AG04450 (cell line): Measurements from ENCODE around the gene PABPN1. TPM values are rescaled to one million over a fixed set of nuclear protein-coding genes. Genes with fewer than 3 reads are reported as not detected.
A peak's percentile ranks its signal among the peaks of the same experiment; 100 is the strongest.
"Not testable (repeated sequence)": the region's sequence is repeated elsewhere in the genome, so short reads cannot be mapped to it uniquely, and the experiment has no call there.

Experiments
- CTCF ChIA-PET: fragments of 300-600, 350-600 bp; formaldehyde crosslinking; extraction: SDS; loops from one replicate; lab custom pipeline; 2022; ENCODE audit warnings: antibody characterized with exemption, inconsistent platforms; lab: Charles Lee
- POLR2A ChIA-PET: fragments of 350-600 bp; formaldehyde crosslinking; extraction: SDS; loops from one replicate; lab custom pipeline; 2021; ENCODE audit warnings: antibody characterized with exemption, inconsistent platforms; lab: Yijun Ruan, JAX
- DNase-seq: peaks from one replicate; pipeline ENCODE4 v3.0.0-alpha.2; 2011; ENCODE audit warnings: low read depth, low spot score
- H3K27ac ChIP-seq: one replicate; pipeline ENCODE4 v1.5.1; 2012; ENCODE audit warnings: low read depth, low read length, control low read depth
- H3K27me3 ChIP-seq: one replicate; pipeline ENCODE4 v1.6.0; 2012; ENCODE audit warnings: low read length; ENCODE audit not compliant: control insufficient read depth, insufficient read depth
- H3K4me3 ChIP-seq: 2 replicates; pipeline ENCODE4 v1.5.1; 2011; ENCODE audit warnings: mild to moderate bottlenecking, low read depth, low read length, control low read depth
- H3K9me3 ChIP-seq: 2 replicates; pipeline ENCODE4 v1.5.1; 2012; ENCODE audit warnings: low read length; ENCODE audit not compliant: control insufficient read depth, insufficient read depth
- CTCF ChIP-seq: IDR thresholded peaks from 2 replicates; pipeline ENCODE4 v1.5.1; 2011; ENCODE audit warnings: low read depth, low read length, control low read depth, inconsistent platforms
- polyA minus RNA-seq: library from RNA; depleted of rRNA, polyadenylated mRNA; stranded (reverse); fragments of >200 nt; gene quantifications from 2 replicates; pipeline ENCODE4 v1.2.3, GENCODE V29; 2011; rRNA and poly(A)+ RNA removed
- polyA plus RNA-seq: library from polyadenylated mRNA; depleted of rRNA; stranded (reverse); fragments of >200 nt; gene quantifications from 2 replicates; pipeline ENCODE4 v1.2.3, GENCODE V29; 2011; rRNA removed

PABPN1 gene, protein sequence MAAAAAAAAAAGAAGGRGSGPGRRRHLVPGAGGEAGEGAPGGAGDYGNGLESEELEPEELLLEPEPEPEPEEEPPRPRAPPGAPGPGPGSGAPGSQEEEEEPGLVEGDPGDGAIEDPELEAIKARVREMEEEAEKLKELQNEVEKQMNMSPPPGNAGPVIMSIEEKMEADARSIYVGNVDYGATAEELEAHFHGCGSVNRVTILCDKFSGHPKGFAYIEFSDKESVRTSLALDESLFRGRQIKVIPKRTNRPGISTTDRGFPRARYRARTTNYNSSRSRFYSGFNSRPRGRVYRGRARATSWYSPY
- polyA plus RNA-seq (174 and 182 TPM in 2 replicates), polyA minus RNA-seq (69.7 and 73.5 TPM in 2 replicates)

GRCh38 chr14:23320584-23321571 is at the start of gene PABPN1:
TSS of gene PABPN1 (plus strand) at chr14:23321457. CDS start at chr14:23321470, 13 bp downstream.
- H3K27me3 ChIP-seq: no peaks in the 10 kb centered on the region
- H3K9me3 ChIP-seq: no peaks in the 10 kb centered on the region
- peak within 1 kb of the TSS; percentile 93 for H3K27ac ChIP-seq
- ChIA-PET POLR2A (interaction anchor here (0.6 to 3.2 kb wide), 9 partner anchors 9 to 338 kb away, joined by 3 to 54 read pairs (median 6); partner anchors contain the start of genes ACIN1, AJUBA, BCL2L2 and C14orf119), CTCF (interaction anchor here (0.6 to 8.8 kb wide), 11 partner anchors 15 to 252 kb away, joined by 3 to 138 read pairs (median 4); partner anchors contain the start of genes AP1G2, PPP1R3E and SLC22A17)
- TF ChIP-seq CTCF: no peak
- DNase-seq: peak; percentile 99
- H3K4me3 ChIP-seq: peak within 1 kb of the TSS; percentile 78

DNA sequence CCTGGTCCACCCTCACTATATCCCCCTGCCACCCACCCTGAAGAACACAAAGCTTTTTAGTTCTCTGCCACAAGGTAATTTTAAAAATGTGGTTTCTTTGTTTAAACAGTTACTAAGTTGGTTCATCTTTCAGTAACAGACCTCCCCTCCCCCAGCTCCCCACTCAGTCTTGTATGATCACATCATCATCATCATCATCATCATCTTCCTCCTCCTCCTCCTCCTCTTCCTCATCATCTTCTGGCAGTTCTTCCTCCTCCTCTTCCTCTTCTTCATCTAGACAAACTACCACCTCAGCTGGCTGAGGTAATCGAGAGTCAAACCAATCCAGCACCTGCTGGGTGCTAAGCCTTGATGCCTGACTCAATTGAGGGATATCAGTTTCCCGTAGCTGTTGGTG is 45.8 kb upstream of the PABPN1 start:
- POLR2A ChIA-PET: no interaction called here
- Histone ChIP-seq H3K4me3 (no peak overlapping the region), H3K27ac (no peak overlapping the region), H3K27me3 (no peaks in the 10 kb centered on the region), H3K9me3 (no peaks in the 10 kb centered on the region)
- CTCF ChIA-PET: interaction anchor here (1.1 kb wide), 2 partner anchors 104 to 154 kb away, joined by 3 read pairs; no protein-coding TSS in a partner anchor
- no peak for DNase-seq
- no peak for TF ChIP-seq CTCF

DNA sequence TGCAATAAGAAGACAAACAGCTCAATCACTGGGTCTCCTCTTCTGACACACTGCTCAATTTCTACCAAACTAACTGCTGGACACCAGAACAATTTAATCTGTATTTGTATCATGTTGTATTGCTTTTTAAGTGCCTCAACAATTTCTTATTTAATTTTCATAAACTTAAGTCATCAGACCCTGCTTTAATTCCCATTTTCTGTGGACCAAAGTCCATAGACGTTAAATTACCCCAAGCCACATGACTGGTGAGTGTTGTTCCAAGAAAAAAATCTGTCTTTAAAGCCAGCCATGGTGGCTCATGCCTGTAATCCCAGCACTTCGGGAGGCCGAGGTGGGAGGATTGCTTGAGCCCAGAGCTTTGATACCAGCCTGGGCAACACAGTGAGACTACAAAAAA is 44.1 kb upstream of the PABPN1 start:
- POLR2A ChIA-PET: interaction anchor here (0.5 to 0.6 kb wide), 2 partner anchors 92 to 136 kb away, joined by 3 read pairs; no protein-coding TSS in a partner anchor
- Histone ChIP-seq H3K4me3 (no peak overlapping the region), H3K9me3 (no peaks in the 10 kb centered on the region), H3K27me3 (no peaks in the 10 kb centered on the region), H3K27ac (no peak overlapping the region)
- CTCF ChIA-PET: interaction anchor here (1.2 to 1.8 kb wide), 3 partner anchors 17 to 157 kb away, joined by 3 to 9 read pairs (median 7); no protein-coding TSS in a partner anchor
- DNase-seq: no peak
- TF ChIP-seq CTCF: no peak

GRCh38 chr14:23277928-23278327 is 43.3 kb upstream of the PABPN1 start:
- POLR2A ChIA-PET, H3K27ac ChIP-seq, H3K27me3 ChIP-seq, H3K9me3 ChIP-seq, H3K4me3 ChIP-seq, DNase-seq: not testable (repeated sequence)
- CTCF ChIA-PET: interaction anchor here (0.6 to 1.8 kb wide), 4 partner anchors 18 to 29 kb away, joined by 3 to 7 read pairs (median 3); partner anchors contain the start of gene BCL2L2

- H3K27ac ChIP-seq: no peak overlapping the region
- no peaks in the 10 kb centered on the region for H3K27me3 ChIP-seq
- CTCF ChIA-PET: interaction anchor here (0.7 to 2.3 kb wide), 2 partner anchors 14 to 20 kb away, joined by 5 to 15 read pairs; no protein-coding TSS in a partner anchor
- H3K9me3 ChIP-seq: no peaks in the 10 kb centered on the region; the same call in 1 of the 2 replicates
- POLR2A ChIA-PET: no interaction called here
- H3K4me3 ChIP-seq: no peak overlapping the region
- DNase-seq: no peak
- TF ChIP-seq CTCF: no peak
These were observed 40.0 kb upstream of the PABPN1 start for GRCh38 chr14:23281247-23281646.
